ENCODE results near the gene NBPF3. TPM values are rescaled to one million over a fixed set of nuclear protein-coding genes. Genes with fewer than 3 reads are reported as not detected.
"Not testable (repeated sequence)": the region's sequence is repeated elsewhere in the genome, so short reads cannot be mapped to it uniquely, and the experiment has no call there.

The NBPF3 gene
- total RNA-seq, 4 donors from 2014 or later, result 3.8 to 10.7 (median 6.6) TPM

GRCh38 chr1:21439345-21439720, 604 bp upstream of the NBPF3 start:
- no peak for TF ChIP-seq CTCF (IDR thresholded peaks at IDR 0.05)
- no peak for TF ChIP-seq POLR2A (IDR thresholded peaks at IDR 0.05)
- no peaks in the 10 kb centered on the region for H3K36me3 ChIP-seq
- peaks cover 0 to 15% (median 0%) of the 10 kb centered on the region in 4 donors for H3K27me3 ChIP-seq
- peaks cover 7 to 34% (median 10%) of the 10 kb centered on the region in 3 donors for H3K4me1 ChIP-seq
- 28 to 29% methylated on average over 7 of the region's 7 CpGs for WGBS, 2 donors
- H3K4me3 ChIP-seq, result peak overlapping the region; percentile 44 to 90 (median 62)
- peak overlapping the region in 2 of 4 donors; percentile 72 to 75 for H3K27ac ChIP-seq
- DNase-seq, result no peak
- no peaks in the 10 kb centered on the region for H3K9me3 ChIP-seq
- intact Hi-C loops (cut with DNase I), result no loop called here

GRCh38 chr1:21440630-21441125, 741 bp downstream of the NBPF3 start:
- H3K4me1 ChIP-seq, result peaks cover 7 to 34% (median 10%) of the 10 kb centered on the region in 3 donors
- intact Hi-C loops (cut with DNase I); DNase-seq; H3K9me3 ChIP-seq: not testable (repeated sequence)
- peaks cover 0 to 12% (median 0%) of the 10 kb centered on the region in 3 donors for H3K36me3 ChIP-seq
- peak overlapping the region in 3 of 4 donors; percentile 72 to 81 (median 75) for H3K27ac ChIP-seq
- H3K4me3 ChIP-seq, result peak overlapping the region; percentile 44 to 90 (median 62)
- peaks cover 0 to 14% (median 0%) of the 10 kb centered on the region in 4 donors for H3K27me3 ChIP-seq
- WGBS, 2 donors, result 11 to 13% methylated on average over 7 to 15 of the region's 21 CpGs

GRCh38 chr1:21446647-21447046, 6.7 kb downstream of the NBPF3 start:
- DNase-seq; H3K27me3 ChIP-seq; intact Hi-C loops (cut with DNase I); H3K9me3 ChIP-seq; H3K27ac ChIP-seq; H3K4me1 ChIP-seq; H3K4me3 ChIP-seq: not testable (repeated sequence)
- 73% methylated on average over 2 of the region's 2 CpGs; no CpG with 5 or more reads in 1 of the 2 donors for WGBS, 2 donors
- peaks cover 0 to 29% (median 0%) of the 10 kb centered on the region in 3 donors for H3K36me3 ChIP-seq

- Histone ChIP-seq H3K4me3 (no peak overlapping the region), H3K27me3 (no peaks in the 10 kb centered on the region), H3K9me3 (no peaks in the 10 kb centered on the region), H3K4me1 (no peaks in the 10 kb centered on the region), H3K36me3 (peaks cover 0 to 29% (median 0%) of the 10 kb centered on the region in 3 donors), H3K27ac (no peak overlapping the region)
- no peak for TF ChIP-seq CTCF (IDR thresholded peaks at IDR 0.05)
- TF ChIP-seq POLR2A (IDR thresholded peaks at IDR 0.05), result no peak
- 83 to 85% methylated on average over 5 of the region's 5 CpGs for WGBS, 2 donors
- intact Hi-C loops (cut with DNase I), result no loop called here
- no peak for DNase-seq
These were observed 7.4 kb downstream of the NBPF3 start for GRCh38 chr1:21447311-21447710.

- WGBS, 2 donors, result 76 to 88% methylated on average over 1 of the region's 1 CpG
- peaks cover 0 to 8% (median 0%) of the 10 kb centered on the region in 3 donors for H3K4me1 ChIP-seq
- peaks cover 0 to 34% (median 0%) of the 10 kb centered on the region in 3 donors for H3K36me3 ChIP-seq
- H3K9me3 ChIP-seq, result no peaks in the 10 kb centered on the region
- intact Hi-C loops (cut with DNase I), result no loop called here
- H3K4me3 ChIP-seq, result no peak overlapping the region
- TF ChIP-seq CTCF (IDR thresholded peaks at IDR 0.05), result no peak
- no peak for TF ChIP-seq POLR2A (IDR thresholded peaks at IDR 0.05)
- no peak overlapping the region for H3K27ac ChIP-seq
- DNase-seq, result no peak
- H3K27me3 ChIP-seq, result no peaks in the 10 kb centered on the region
These were observed 10.0 kb downstream of the NBPF3 start for GRCh38 chr1:21449906-21450305.

- DNase-seq, result no peak
- no peak overlapping the region for H3K27ac ChIP-seq
- 57 to 65% methylated on average over 1 of the region's 1 CpG for WGBS, 2 donors
- peaks cover 0 to 24% (median 0%) of the 10 kb centered on the region in 3 donors for H3K36me3 ChIP-seq
- intact Hi-C loops (cut with DNase I), result no loop called here
- no peaks in the 10 kb centered on the region for H3K9me3 ChIP-seq
- H3K27me3 ChIP-seq, result no peaks in the 10 kb centered on the region
- TF ChIP-seq POLR2A (IDR thresholded peaks at IDR 0.05) (no peak), CTCF (IDR thresholded peaks at IDR 0.05) (no peak)
- H3K4me1 ChIP-seq, result peaks cover 0 to 8% (median 0%) of the 10 kb centered on the region in 3 donors
- H3K4me3 ChIP-seq, result no peak overlapping the region
These were observed 11.3 kb downstream of the NBPF3 start for GRCh38 chr1:21451212-21451611.

Data from esophagus squamous epithelium (tissue), 5 donors.